GM23338 (cell line): Measurements from ENCODE around the gene FAM131B. TPM values are rescaled to one million over a fixed set of nuclear protein-coding genes. Genes with fewer than 3 reads are reported as not detected.

Source experiments
- ATAC-seq: fragments of 200-7000 bp; cut with Tn5 transposase; 3 replicates; pipeline ENCODE4 v1.9.1; 2020
- DNase-seq: peaks from one replicate; pipeline ENCODE4 v3.0.0-alpha.2; 2015; ENCODE audit warnings: low spot score
- H2AFZ ChIP-seq: fragments of 200-600 bp; sonication (generic); 2 replicates; pipeline ENCODE4 v1.8.0; 2016; ENCODE audit warnings: antibody characterized with exemption, mild to moderate bottlenecking, moderate library complexity
- H3F3A ChIP-seq: fragments of 200-600 bp; sonication (generic); replicated peaks from 2 replicates; pipeline ENCODE4 v1.8.0; 2017; ENCODE audit warnings: antibody characterized with exemption, mixed run types, low read depth
- H3K27ac ChIP-seq: fragments of 200-600 bp; sonication (generic); 2 replicates; pipeline ENCODE4 v1.6.1; 2016; ENCODE audit warnings: low read depth
- H3K27me3 ChIP-seq: fragments of 200-600 bp; sonication (generic); 2 replicates; pipeline ENCODE4 v1.8.0; 2016; ENCODE audit warnings: mild to moderate bottlenecking, mixed run types, moderate library complexity; ENCODE audit not compliant: insufficient read depth
- H3K36me3 ChIP-seq: fragments of 200-600 bp; sonication (generic); 2 replicates; pipeline ENCODE4 v1.8.0; 2016; ENCODE audit warnings: mild to moderate bottlenecking; ENCODE audit not compliant: insufficient read depth
- H3K4me1 ChIP-seq: fragments of 200-600 bp; sonication (generic); 2 replicates; pipeline ENCODE4 v1.8.0; 2016; ENCODE audit warnings: mild to moderate bottlenecking, moderate library complexity; ENCODE audit not compliant: insufficient read depth
- H3K4me2 ChIP-seq: fragments of 200-600 bp; sonication (generic); 2 replicates; pipeline ENCODE4 v1.7.1; 2017; ENCODE audit warnings: mixed run types
- H3K4me3 ChIP-seq: fragments of 200-600 bp; sonication (generic); 2 replicates; pipeline ENCODE4 v1.6.1; 2016; ENCODE audit warnings: mixed run types
- H3K79me2 ChIP-seq: fragments of 200-600 bp; sonication (generic); replicated peaks from 2 replicates; pipeline ENCODE4 v1.8.0; 2017; ENCODE audit warnings: mild to moderate bottlenecking; ENCODE audit not compliant: insufficient read depth
- H3K9me2 ChIP-seq: fragments of 200-600 bp; sonication (generic); 2 replicates; pipeline ENCODE4 v1.8.0; 2017; ENCODE audit not compliant: insufficient read depth
- H4K20me1 ChIP-seq: fragments of 200-600 bp; sonication (generic); replicated peaks from 2 replicates; pipeline ENCODE4 v1.8.0; 2017; ENCODE audit warnings: mild to moderate bottlenecking; ENCODE audit not compliant: insufficient read depth
- H3K27ac Mint-ChIP-seq: 2 replicates; pipeline ENCODE4 v1.8.0; 2020; ENCODE audit warnings: inconsistent platforms, mild to moderate bottlenecking, moderate library complexity, mixed read lengths
- H3K27me3 Mint-ChIP-seq: 3 replicates; pipeline ENCODE4 v1.8.0; 2022; ENCODE audit warnings: low read depth, mild to moderate bottlenecking, moderate library complexity, mixed read lengths, inconsistent platforms; ENCODE audit not compliant: insufficient read depth, poor library complexity
- H3K36me3 Mint-ChIP-seq: 3 replicates; pipeline ENCODE4 v1.8.0; 2021; ENCODE audit warnings: low read depth, mild to moderate bottlenecking, inconsistent platforms, moderate library complexity, mixed read lengths
- H3K4me1 Mint-ChIP-seq: 3 replicates; pipeline ENCODE4 v1.8.0; 2020; ENCODE audit warnings: mild to moderate bottlenecking, inconsistent platforms, mixed read lengths
- H3K4me3 Mint-ChIP-seq: 3 replicates; pipeline ENCODE4 v1.8.0; 2021; ENCODE audit warnings: moderate library complexity, mild to moderate bottlenecking, inconsistent platforms, mixed read lengths
- H3K9me3 Mint-ChIP-seq: 3 replicates; pipeline ENCODE4 v1.8.0; 2020; ENCODE audit warnings: moderate library complexity, mild to moderate bottlenecking, inconsistent platforms, mixed read lengths
- EZH2 ChIP-seq: fragments of 200-600 bp; sonication (generic); IDR thresholded peaks from one replicate; pipeline ENCODE4 v1.8.0; 2017; ENCODE audit warnings: antibody characterized with exemption, mild to moderate bottlenecking, low read depth; ENCODE audit not compliant: unreplicated experiment
- EZH2phosphoT487 ChIP-seq: fragments of 200-600 bp; sonication (generic); IDR thresholded peaks from one replicate; pipeline ENCODE4 v1.8.1; 2018; ENCODE audit warnings: antibody characterized with exemption; ENCODE audit not compliant: unreplicated experiment
- REST ChIP-seq: IDR thresholded peaks from one replicate; pipeline ENCODE4 v1.6.1; 2018; ENCODE audit warnings: antibody characterized with exemption; ENCODE audit not compliant: unreplicated experiment
- ZNF331 ChIP-seq: fragments of 250-450 bp; sonication (Bioruptor Pico); IDR thresholded peaks from 2 replicates; pipeline ENCODE4 v1.5.0; 2020; ENCODE audit warnings: low read depth, mild to moderate bottlenecking, moderate library complexity
- ZNF462 ChIP-seq: fragments of 250-450 bp; sonication (Bioruptor Pico); IDR thresholded peaks from 2 replicates; pipeline ENCODE4 v1.5.0; 2020; ENCODE audit warnings: mild to moderate bottlenecking, moderate library complexity
- polyA plus RNA-seq: library from polyadenylated mRNA; unstranded; fragments of >200 nt; fragmentation: Nextera tagmentation; extraction: Ambion mirVana; gene quantifications from 2 replicates; pipeline ENCODE4 v1.2.1, GENCODE V29; 2016
- total RNA-seq: library from RNA; depleted of rRNA; stranded (reverse); fragments of >200 nt; shearing (Covaris generic); gene quantifications from 2 replicates; pipeline ENCODE4 v1.2.3, GENCODE V29; 2014

FAM131B gene
- total and polyA plus RNA-seq, 2 experiments from 2014 or later, result 4.7 to 30.2 TPM

- Histone ChIP-seq H3K4me1 (no peaks in the 10 kb centered on the region; the same call in 1 of the 2 replicates), H4K20me1 (no peaks in the 10 kb centered on the region), H3K79me2 (no peaks in the 10 kb centered on the region), H3F3A (no peaks in the 10 kb centered on the region), H3K9me2 (no peaks in the 10 kb centered on the region; the same call in 1 of the 2 replicates), H3K4me2 (no peak overlapping the region), H3K27ac (no peak overlapping the region), H3K27me3 (no peaks in the 10 kb centered on the region), H2AFZ (no peak overlapping the region), H3K4me3 (no peak overlapping the region), H3K36me3 (peaks cover 11% of the 10 kb centered on the region)
- no peak overlapping the region for H3K27ac Mint-ChIP-seq
- no peaks in the 10 kb centered on the region; the same call in 2 of the 3 replicates for H3K9me3 Mint-ChIP-seq
- no peak overlapping the region; the same call in 2 of the 3 replicates for H3K4me3 Mint-ChIP-seq
- DNase-seq, result no peak
- peaks cover 34% of the 10 kb centered on the region for H3K4me1 Mint-ChIP-seq
- TF ChIP-seq ZNF331 (CRISPR knock-in tag) (no peak), EZH2 (no peak), REST (no peak), ZNF462 (CRISPR knock-in tag) (no peak), EZH2phosphoT487 (no peak)
- no peak for ATAC-seq
- peaks cover 18% of the 10 kb centered on the region for H3K27me3 Mint-ChIP-seq
- H3K36me3 Mint-ChIP-seq, result peaks cover 51% of the 10 kb centered on the region
Measured at GRCh38 chr7:143354376-143354775, 8.1 kb downstream of the FAM131B start.
